ENCODE data around the gene ZNF511. TPM values are rescaled to one million over a fixed set of nuclear protein-coding genes. Genes with fewer than 3 reads are reported as not detected.

ZNF511 gene
- total and polyA plus RNA-seq, 9 of the 15 experiments (the other 6 are each of a cell fraction or from before 2014, with no cell fraction given): 0.61 to 69.3 (median 40.1) TPM

DNA sequence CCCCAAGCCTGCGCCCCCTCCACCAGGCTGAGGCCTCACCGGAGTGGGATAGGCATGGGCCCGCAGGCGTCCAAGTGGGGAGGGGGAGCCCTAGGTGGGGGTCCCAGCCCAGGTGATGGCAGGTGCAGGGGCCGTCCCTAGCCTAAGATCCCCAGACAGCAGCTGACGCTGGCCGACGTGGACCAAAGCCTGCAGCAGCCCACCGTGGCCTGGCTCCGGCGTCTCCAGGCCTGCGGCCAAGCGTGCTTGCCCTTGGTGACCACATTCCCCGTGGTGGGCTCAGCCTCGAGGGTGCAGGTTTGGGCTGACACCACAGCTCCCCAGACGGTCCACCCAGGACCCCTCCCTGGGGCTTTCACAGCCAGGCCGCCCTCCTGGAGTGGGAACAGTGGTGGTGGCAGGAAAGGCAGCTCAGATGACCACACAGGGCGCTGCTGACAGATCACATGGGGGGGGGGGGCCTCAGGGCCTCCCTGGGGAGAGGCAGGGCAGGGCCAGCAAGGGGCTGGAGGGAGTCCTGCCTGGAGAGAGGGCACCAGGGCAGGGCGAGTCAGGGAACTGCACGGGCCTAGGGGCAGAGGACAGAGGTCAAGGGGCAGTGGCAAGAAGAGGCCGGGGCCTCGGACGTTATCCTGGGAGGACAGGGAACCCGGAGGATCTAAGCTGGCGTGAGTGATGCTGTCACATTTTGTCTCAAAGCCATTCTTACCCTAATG is 31.3 kb upstream of the ZNF511 start (continued):
- TF ChIP-seq, protein P1, sequence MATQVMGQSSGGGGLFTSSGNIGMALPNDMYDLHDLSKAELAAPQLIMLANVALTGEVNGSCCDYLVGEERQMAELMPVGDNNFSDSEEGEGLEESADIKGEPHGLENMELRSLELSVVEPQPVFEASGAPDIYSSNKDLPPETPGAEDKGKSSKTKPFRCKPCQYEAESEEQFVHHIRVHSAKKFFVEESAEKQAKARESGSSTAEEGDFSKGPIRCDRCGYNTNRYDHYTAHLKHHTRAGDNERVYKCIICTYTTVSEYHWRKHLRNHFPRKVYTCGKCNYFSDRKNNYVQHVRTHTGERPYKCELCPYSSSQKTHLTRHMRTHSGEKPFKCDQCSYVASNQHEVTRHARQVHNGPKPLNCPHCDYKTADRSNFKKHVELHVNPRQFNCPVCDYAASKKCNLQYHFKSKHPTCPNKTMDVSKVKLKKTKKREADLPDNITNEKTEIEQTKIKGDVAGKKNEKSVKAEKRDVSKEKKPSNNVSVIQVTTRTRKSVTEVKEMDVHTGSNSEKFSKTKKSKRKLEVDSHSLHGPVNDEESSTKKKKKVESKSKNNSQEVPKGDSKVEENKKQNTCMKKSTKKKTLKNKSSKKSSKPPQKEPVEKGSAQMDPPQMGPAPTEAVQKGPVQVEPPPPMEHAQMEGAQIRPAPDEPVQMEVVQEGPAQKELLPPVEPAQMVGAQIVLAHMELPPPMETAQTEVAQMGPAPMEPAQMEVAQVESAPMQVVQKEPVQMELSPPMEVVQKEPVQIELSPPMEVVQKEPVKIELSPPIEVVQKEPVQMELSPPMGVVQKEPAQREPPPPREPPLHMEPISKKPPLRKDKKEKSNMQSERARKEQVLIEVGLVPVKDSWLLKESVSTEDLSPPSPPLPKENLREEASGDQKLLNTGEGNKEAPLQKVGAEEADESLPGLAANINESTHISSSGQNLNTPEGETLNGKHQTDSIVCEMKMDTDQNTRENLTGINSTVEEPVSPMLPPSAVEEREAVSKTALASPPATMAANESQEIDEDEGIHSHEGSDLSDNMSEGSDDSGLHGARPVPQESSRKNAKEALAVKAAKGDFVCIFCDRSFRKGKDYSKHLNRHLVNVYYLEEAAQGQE (IDR thresholded peaks at IDR 0.05; ENCODE audit: borderline replicate concordance): no peak
- TF ChIP-seq, protein P1 (CRISPR knock-in tag; IDR thresholded peaks at IDR 0.05; ENCODE audit: low read depth): no peak
- TF ChIP-seq HNRNPLL (IDR thresholded peaks at IDR 0.05; ENCODE audit: low read depth, low read length, poor library complexity, severe bottlenecking) (no peak), NR2C1 (IDR thresholded peaks at IDR 0.05) (peak; percentile 37; the same call in 1 of the 2 replicates), NR2C1 (tag; IDR thresholded peaks at IDR 0.05) (peak; percentile 60), FIP1L1 (IDR thresholded peaks at IDR 0.05; ENCODE audit: low read depth, low read length, poor library complexity, severe bottlenecking) (peak; percentile 27), ZNF212 (CRISPR knock-in tag; IDR thresholded peaks at IDR 0.05) (no peak), MCM2 (IDR thresholded peaks at IDR 0.05; ENCODE audit: low read depth) (no peak), DDX20 (tag; IDR thresholded peaks at IDR 0.05; ENCODE audit: low read depth) (no peak), POLR2G (IDR thresholded peaks at IDR 0.05; ENCODE audit: low read depth, low read length) (peak; percentile 53; the same call in 1 of the 2 replicates), KDM1A (IDR thresholded peaks at IDR 0.05) (no peak), DMBX1 (CRISPR knock-in tag; IDR thresholded peaks at IDR 0.05; ENCODE audit: borderline replicate concordance) (no peak)
- TF ChIP-seq, protein P2, sequence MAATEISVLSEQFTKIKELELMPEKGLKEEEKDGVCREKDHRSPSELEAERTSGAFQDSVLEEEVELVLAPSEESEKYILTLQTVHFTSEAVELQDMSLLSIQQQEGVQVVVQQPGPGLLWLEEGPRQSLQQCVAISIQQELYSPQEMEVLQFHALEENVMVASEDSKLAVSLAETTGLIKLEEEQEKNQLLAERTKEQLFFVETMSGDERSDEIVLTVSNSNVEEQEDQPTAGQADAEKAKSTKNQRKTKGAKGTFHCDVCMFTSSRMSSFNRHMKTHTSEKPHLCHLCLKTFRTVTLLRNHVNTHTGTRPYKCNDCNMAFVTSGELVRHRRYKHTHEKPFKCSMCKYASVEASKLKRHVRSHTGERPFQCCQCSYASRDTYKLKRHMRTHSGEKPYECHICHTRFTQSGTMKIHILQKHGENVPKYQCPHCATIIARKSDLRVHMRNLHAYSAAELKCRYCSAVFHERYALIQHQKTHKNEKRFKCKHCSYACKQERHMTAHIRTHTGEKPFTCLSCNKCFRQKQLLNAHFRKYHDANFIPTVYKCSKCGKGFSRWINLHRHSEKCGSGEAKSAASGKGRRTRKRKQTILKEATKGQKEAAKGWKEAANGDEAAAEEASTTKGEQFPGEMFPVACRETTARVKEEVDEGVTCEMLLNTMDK (IDR thresholded peaks at IDR 0.05; ENCODE audit: borderline replicate concordance, insufficient read depth, low read depth, low read length, poor library complexity, severe bottlenecking): no peak
- TF ChIP-seq, protein P3, sequence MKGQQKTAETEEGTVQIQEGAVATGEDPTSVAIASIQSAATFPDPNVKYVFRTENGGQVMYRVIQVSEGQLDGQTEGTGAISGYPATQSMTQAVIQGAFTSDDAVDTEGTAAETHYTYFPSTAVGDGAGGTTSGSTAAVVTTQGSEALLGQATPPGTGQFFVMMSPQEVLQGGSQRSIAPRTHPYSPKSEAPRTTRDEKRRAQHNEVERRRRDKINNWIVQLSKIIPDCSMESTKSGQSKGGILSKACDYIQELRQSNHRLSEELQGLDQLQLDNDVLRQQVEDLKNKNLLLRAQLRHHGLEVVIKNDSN (CRISPR knock-in tag; IDR thresholded peaks at IDR 0.05): 0 out of 2 replicates have a peak, but pooled peaks have one; percentile 37
- TF ChIP-seq, protein P4, sequence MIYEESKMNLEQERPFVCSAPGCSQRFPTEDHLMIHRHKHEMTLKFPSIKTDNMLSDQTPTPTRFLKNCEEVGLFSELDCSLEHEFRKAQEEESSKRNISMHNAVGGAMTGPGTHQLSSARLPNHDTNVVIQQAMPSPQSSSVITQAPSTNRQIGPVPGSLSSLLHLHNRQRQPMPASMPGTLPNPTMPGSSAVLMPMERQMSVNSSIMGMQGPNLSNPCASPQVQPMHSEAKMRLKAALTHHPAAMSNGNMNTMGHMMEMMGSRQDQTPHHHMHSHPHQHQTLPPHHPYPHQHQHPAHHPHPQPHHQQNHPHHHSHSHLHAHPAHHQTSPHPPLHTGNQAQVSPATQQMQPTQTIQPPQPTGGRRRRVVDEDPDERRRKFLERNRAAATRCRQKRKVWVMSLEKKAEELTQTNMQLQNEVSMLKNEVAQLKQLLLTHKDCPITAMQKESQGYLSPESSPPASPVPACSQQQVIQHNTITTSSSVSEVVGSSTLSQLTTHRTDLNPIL (CRISPR knock-in tag; IDR thresholded peaks at IDR 0.05): no peak

Data from K562 (cell line).